ENCODE results near the gene BRINP2.

BRINP2 gene

DNA sequence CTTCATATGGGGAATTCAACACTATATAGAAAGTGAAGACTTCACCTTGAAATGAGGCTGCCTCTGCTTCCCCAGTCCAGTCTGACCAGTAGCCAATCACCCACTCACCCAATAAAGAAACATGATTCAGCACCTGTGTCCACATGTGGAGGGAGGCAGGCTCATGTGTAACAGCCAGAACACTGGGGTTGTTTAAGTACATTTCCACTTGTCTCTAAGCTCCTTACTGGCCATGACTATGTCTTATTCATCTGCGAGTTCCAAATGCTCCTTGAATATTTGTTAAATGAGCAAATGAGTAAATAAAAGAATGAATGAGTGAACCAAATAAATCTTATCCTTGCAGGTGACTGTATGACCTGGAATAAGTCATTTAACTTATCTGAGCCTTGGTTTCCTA, 100.1 kb downstream of the BRINP2 start:
- no peak overlapping the region for H2AFZ ChIP-seq (ENCODE audit: insufficient read depth, low read length, poor library complexity)
- H3K9me3 ChIP-seq (ENCODE audit: insufficient read depth, low read depth, low read length) = no peaks in the 10 kb centered on the region
- no peak overlapping the region for H3K14ac ChIP-seq (ENCODE audit: low read length)
- H2BK12ac ChIP-seq (ENCODE audit: low read length) = no peak overlapping the region
- H3K79me2 ChIP-seq (ENCODE audit: control insufficient read depth, insufficient read depth, low read length, poor library complexity) = no peaks in the 10 kb centered on the region
- no peaks in the 10 kb centered on the region for H3K27me3 ChIP-seq (ENCODE audit: insufficient read depth, low read length)
- H3K18ac ChIP-seq (ENCODE audit: low read length) = no peak overlapping the region
- H3K4me1 ChIP-seq (ENCODE audit: control insufficient read depth in 1 of 2, insufficient read depth in 2 of 2, low read length in 2 of 2) = no peaks in the 10 kb centered on the region
- no CpG with 5 or more reads among the region's 1 CpG for WGBS (ENCODE audit: extremely low coverage, insufficient coverage, insufficient read length)
- no peak overlapping the region for H3K9ac ChIP-seq (ENCODE audit: low read length)
- no peak overlapping the region for H3K4me2 ChIP-seq (ENCODE audit: low read length)
- no peaks in the 10 kb centered on the region for H3K79me1 ChIP-seq (ENCODE audit: low read length)
- DNase-seq = no peak
- H4K8ac ChIP-seq (ENCODE audit: low read depth, low read length) = no peak overlapping the region
- no peak overlapping the region for H3K4ac ChIP-seq (ENCODE audit: low read depth, low read length)
- H3K27ac ChIP-seq (ENCODE audit: low read depth, low read length) = no peak overlapping the region
- H4K12ac ChIP-seq (ENCODE audit: low read depth, low read length) = no peak overlapping the region
- no peak overlapping the region for H2AK5ac ChIP-seq (ENCODE audit: low read length)
- no peak overlapping the region for H2BK5ac ChIP-seq (ENCODE audit: low read depth, low read length, poor library complexity)
- H3K23ac ChIP-seq (ENCODE audit: low read length) = no peak overlapping the region
- H4K91ac ChIP-seq (ENCODE audit: low read depth, low read length) = no peak overlapping the region
- H3K36me3 ChIP-seq (ENCODE audit: control insufficient read depth in 1 of 2, insufficient read depth in 2 of 2, low read length in 2 of 2) = no peaks in the 10 kb centered on the region
- no peak overlapping the region for H3K4me3 ChIP-seq (ENCODE audit: low read depth, low read length)
- H2BK120ac ChIP-seq (ENCODE audit: insufficient read depth, low read length, poor library complexity) = no peak overlapping the region

DNA sequence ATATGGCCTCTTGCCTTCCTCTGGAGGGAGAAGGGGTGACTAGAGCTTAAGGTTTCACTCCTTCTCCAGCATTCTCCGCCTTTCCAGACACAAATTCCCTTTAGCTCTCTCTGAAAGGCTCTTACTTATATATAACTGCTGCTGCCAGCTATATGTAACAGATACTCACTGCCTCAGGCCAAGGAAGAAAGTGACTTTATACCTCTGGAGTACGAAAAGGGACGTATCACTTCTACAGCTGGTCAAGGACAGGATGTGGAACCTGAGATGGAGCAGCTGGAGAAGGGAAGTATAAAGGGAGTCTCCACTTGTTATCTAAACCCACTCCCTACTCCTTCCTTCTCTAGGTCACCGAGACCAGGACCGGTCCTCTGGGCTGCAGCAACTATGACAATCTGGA, 102.4 kb downstream of the BRINP2 start:
- no peak overlapping the region for H4K8ac ChIP-seq (ENCODE audit: low read depth, low read length)
- H3K23ac ChIP-seq (ENCODE audit: low read length) = no peak overlapping the region
- no peak overlapping the region for H2AFZ ChIP-seq (ENCODE audit: insufficient read depth, low read length, poor library complexity)
- no peak overlapping the region for H4K91ac ChIP-seq (ENCODE audit: low read depth, low read length)
- H3K4me2 ChIP-seq (ENCODE audit: low read length) = no peak overlapping the region
- H3K4me1 ChIP-seq (ENCODE audit: control insufficient read depth in 1 of 2, insufficient read depth in 2 of 2, low read length in 2 of 2) = no peaks in the 10 kb centered on the region
- H3K4ac ChIP-seq (ENCODE audit: low read depth, low read length) = no peak overlapping the region
- H3K4me3 ChIP-seq (ENCODE audit: low read depth, low read length) = no peak overlapping the region
- no peak overlapping the region for H3K27ac ChIP-seq (ENCODE audit: low read depth, low read length)
- H3K36me3 ChIP-seq (ENCODE audit: control insufficient read depth in 1 of 2, insufficient read depth in 2 of 2, low read length in 2 of 2) = no peaks in the 10 kb centered on the region
- no CpG with 5 or more reads among the region's 5 CpGs for WGBS (ENCODE audit: extremely low coverage, insufficient coverage, insufficient read length)
- H3K9ac ChIP-seq (ENCODE audit: low read length) = no peak overlapping the region
- no peaks in the 10 kb centered on the region for H3K9me3 ChIP-seq (ENCODE audit: insufficient read depth, low read depth, low read length)
- H3K27me3 ChIP-seq (ENCODE audit: insufficient read depth, low read length) = no peaks in the 10 kb centered on the region
- no peaks in the 10 kb centered on the region for H3K79me2 ChIP-seq (ENCODE audit: control insufficient read depth, insufficient read depth, low read length, poor library complexity)
- no peak overlapping the region for H2BK12ac ChIP-seq (ENCODE audit: low read length)
- no peak overlapping the region for H4K12ac ChIP-seq (ENCODE audit: low read depth, low read length)
- DNase-seq = no peak
- no peak overlapping the region for H2BK120ac ChIP-seq (ENCODE audit: insufficient read depth, low read length, poor library complexity)
- H3K18ac ChIP-seq (ENCODE audit: low read length) = no peak overlapping the region
- no peak overlapping the region for H2AK5ac ChIP-seq (ENCODE audit: low read length)
- H2BK5ac ChIP-seq (ENCODE audit: low read depth, low read length, poor library complexity) = no peak overlapping the region
- no peak overlapping the region for H3K14ac ChIP-seq (ENCODE audit: low read length)
- H3K79me1 ChIP-seq (ENCODE audit: low read length) = no peaks in the 10 kb centered on the region

DNA sequence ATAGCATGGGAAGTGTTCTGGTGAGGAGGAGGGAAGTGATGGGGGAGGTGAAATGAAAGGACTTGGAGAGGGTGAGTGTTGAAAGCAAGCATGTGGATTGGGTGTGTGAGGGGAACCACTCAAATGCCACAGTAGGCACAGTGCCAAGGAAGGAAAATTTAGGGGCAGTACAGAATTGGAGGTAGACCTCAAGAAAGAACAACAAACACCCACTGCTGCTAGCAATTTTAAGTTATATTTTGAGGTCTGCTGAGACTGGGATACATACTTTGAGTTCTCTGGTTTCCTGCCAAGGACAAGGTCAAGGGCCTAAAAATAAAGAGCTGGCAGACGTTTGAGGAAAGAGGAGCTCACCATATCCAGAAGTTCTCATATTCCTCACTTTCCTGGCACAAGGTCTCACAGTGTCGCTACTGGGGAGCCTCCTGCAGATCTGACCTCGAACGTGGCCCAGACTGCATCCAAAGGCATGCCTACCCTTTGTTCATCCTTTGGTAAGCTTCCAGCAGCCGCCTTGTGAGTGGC, 104.0 kb downstream of the BRINP2 start:
- no peak for DNase-seq
- no peak overlapping the region for H3K4me3 ChIP-seq (ENCODE audit: low read depth, low read length)
- H3K18ac ChIP-seq (ENCODE audit: low read length) = no peak overlapping the region
- no peaks in the 10 kb centered on the region for H3K36me3 ChIP-seq (ENCODE audit: control insufficient read depth in 1 of 2, insufficient read depth in 2 of 2, low read length in 2 of 2)
- H3K4ac ChIP-seq (ENCODE audit: low read depth, low read length) = no peak overlapping the region
- H3K79me2 ChIP-seq (ENCODE audit: control insufficient read depth, insufficient read depth, low read length, poor library complexity) = no peaks in the 10 kb centered on the region
- H3K27ac ChIP-seq (ENCODE audit: low read depth, low read length) = no peak overlapping the region
- H2AK5ac ChIP-seq (ENCODE audit: low read length) = no peak overlapping the region
- H3K4me2 ChIP-seq (ENCODE audit: low read length) = no peak overlapping the region
- H3K79me1 ChIP-seq (ENCODE audit: low read length) = no peaks in the 10 kb centered on the region
- no peaks in the 10 kb centered on the region for H3K9me3 ChIP-seq (ENCODE audit: insufficient read depth, low read depth, low read length)
- H3K9ac ChIP-seq (ENCODE audit: low read length) = no peak overlapping the region
- no peak overlapping the region for H2BK5ac ChIP-seq (ENCODE audit: low read depth, low read length, poor library complexity)
- H2BK12ac ChIP-seq (ENCODE audit: low read length) = no peak overlapping the region
- no peak overlapping the region for H2AFZ ChIP-seq (ENCODE audit: insufficient read depth, low read length, poor library complexity)
- no peaks in the 10 kb centered on the region for H3K4me1 ChIP-seq (ENCODE audit: control insufficient read depth in 1 of 2, insufficient read depth in 2 of 2, low read length in 2 of 2)
- H4K12ac ChIP-seq (ENCODE audit: low read depth, low read length) = no peak overlapping the region
- H4K8ac ChIP-seq (ENCODE audit: low read depth, low read length) = no peak overlapping the region
- no peak overlapping the region for H4K91ac ChIP-seq (ENCODE audit: low read depth, low read length)
- H3K23ac ChIP-seq (ENCODE audit: low read length) = no peak overlapping the region
- no CpG with 5 or more reads among the region's 5 CpGs for WGBS (ENCODE audit: extremely low coverage, insufficient coverage, insufficient read length)
- H2BK120ac ChIP-seq (ENCODE audit: insufficient read depth, low read length, poor library complexity) = no peak overlapping the region
- H3K27me3 ChIP-seq (ENCODE audit: insufficient read depth, low read length) = no peaks in the 10 kb centered on the region
- H3K14ac ChIP-seq (ENCODE audit: low read length) = no peak overlapping the region

DNA sequence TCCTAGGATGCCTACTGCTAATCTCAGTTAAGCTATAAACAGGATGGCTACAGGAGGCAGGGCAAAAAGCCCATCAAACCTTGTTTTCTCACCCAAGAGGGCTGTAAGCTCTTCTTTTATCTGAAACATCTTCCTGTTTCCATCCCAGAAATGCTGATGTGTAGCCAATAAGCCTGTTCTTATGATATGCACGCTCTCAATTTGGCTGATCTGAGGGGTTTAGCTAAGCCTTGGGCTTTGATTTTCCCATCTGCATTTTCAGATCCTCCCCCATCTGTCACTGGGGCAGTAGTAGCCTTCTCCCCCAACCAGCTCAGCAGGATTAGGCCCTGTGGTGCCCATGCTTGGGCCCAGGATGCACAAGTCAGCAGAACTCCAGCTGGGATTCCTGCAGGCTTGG, 105.0 kb downstream of the BRINP2 start:
- no CpG with 5 or more reads among the region's 1 CpG for WGBS (ENCODE audit: extremely low coverage, insufficient coverage, insufficient read length)
- Histone ChIP-seq H2AK5ac (ENCODE audit: low read length) (no peak overlapping the region), H3K4me1 (ENCODE audit: control insufficient read depth in 1 of 2, insufficient read depth in 2 of 2, low read length in 2 of 2) (no peaks in the 10 kb centered on the region), H2BK12ac (ENCODE audit: low read length) (no peak overlapping the region), H3K4me2 (ENCODE audit: low read length) (no peak overlapping the region), H3K4me3 (ENCODE audit: low read depth, low read length) (no peak overlapping the region), H3K27ac (ENCODE audit: low read depth, low read length) (no peak overlapping the region), H3K14ac (ENCODE audit: low read length) (no peak overlapping the region), H3K79me2 (ENCODE audit: control insufficient read depth, insufficient read depth, low read length, poor library complexity) (no peaks in the 10 kb centered on the region), H2BK120ac (ENCODE audit: insufficient read depth, low read length, poor library complexity) (no peak overlapping the region), H3K79me1 (ENCODE audit: low read length) (no peaks in the 10 kb centered on the region), H4K91ac (ENCODE audit: low read depth, low read length) (no peak overlapping the region), H2BK5ac (ENCODE audit: low read depth, low read length, poor library complexity) (no peak overlapping the region), H3K4ac (ENCODE audit: low read depth, low read length) (no peak overlapping the region), H3K27me3 (ENCODE audit: insufficient read depth, low read length) (no peaks in the 10 kb centered on the region), H2AFZ (ENCODE audit: insufficient read depth, low read length, poor library complexity) (no peak overlapping the region), H4K8ac (ENCODE audit: low read depth, low read length) (no peak overlapping the region), H3K18ac (ENCODE audit: low read length) (no peak overlapping the region), H3K9ac (ENCODE audit: low read length) (no peak overlapping the region), H3K9me3 (ENCODE audit: insufficient read depth, low read depth, low read length) (peaks cover 2% of the 10 kb centered on the region), H3K23ac (ENCODE audit: low read length) (no peak overlapping the region), H3K36me3 (ENCODE audit: control insufficient read depth in 1 of 2, insufficient read depth in 2 of 2, low read length in 2 of 2) (no peaks in the 10 kb centered on the region), H4K12ac (ENCODE audit: low read depth, low read length) (no peak overlapping the region)
- DNase-seq = no peak

Data from trophoblast cell (in vitro differentiated cells and primary cell).